Epithelial cell of prostate (primary cell): ENCODE data around the gene TNRC6B.
"Not testable (repeated sequence)": the region's sequence is repeated elsewhere in the genome, so short reads cannot be mapped to it uniquely, and the experiment has no call there.

Experiments used
- DNase-seq: peaks from one replicate; pipeline ENCODE4 v3.0.0-alpha.2; 2011; ENCODE audit warnings: low read depth, low spot score
- H3K27ac ChIP-seq: fragments of 450-650 bp; 2 replicates; pipeline ENCODE4 v1.5.1; 2017; ENCODE audit warnings: mild to moderate bottlenecking

TNRC6B gene

GRCh38 chr22:40345271-40345670, 167.5 kb downstream of the TNRC6B start:
- DNase-seq: no peak
- H3K27ac ChIP-seq: peak overlapping the region; percentile 89

- no peak for DNase-seq
Measured at GRCh38 chr22:40345815-40346184, 168.1 kb downstream of the TNRC6B start.

GRCh38 chr22:40346185-40347118, 168.7 kb downstream of the TNRC6B start, which contains the start of gene ADSL:
Gene ADSL (plus strand): TSS chr22:40346500. CDS start chr22:40346559, 59 bp downstream.
- peak within 1 kb of the TSS; percentile 89 for H3K27ac ChIP-seq

More at GRCh38 chr22:40345815-40346184, 168.1 kb downstream of the TNRC6B start:
- H3K27ac ChIP-seq: peak overlapping the region; percentile 89

GRCh38 chr22:40347300-40347699, 169.6 kb downstream of the TNRC6B start:
- H3K27ac ChIP-seq: peak overlapping the region; percentile 89
- DNase-seq: no peak

More at GRCh38 chr22:40346185-40347118, 168.7 kb downstream of the TNRC6B start, which contains the start of gene ADSL:
- no peak for DNase-seq

GRCh38 chr22:40348025-40348658, 170.4 kb downstream of the TNRC6B start:
- H3K27ac ChIP-seq: no peak overlapping the region
- DNase-seq: no peak

GRCh38 chr22:40352763-40353162, 175.0 kb downstream of the TNRC6B start:
- no peak for DNase-seq
- no peak overlapping the region for H3K27ac ChIP-seq

- DNase-seq: no peak
- no peak overlapping the region for H3K27ac ChIP-seq
Measured at GRCh38 chr22:40361100-40361499, 183.4 kb downstream of the TNRC6B start.

GRCh38 chr22:40363059-40363458, 185.3 kb downstream of the TNRC6B start:
- no peak overlapping the region for H3K27ac ChIP-seq

GRCh38 chr22:40364431-40364830, 186.7 kb downstream of the TNRC6B start:
- no peak for DNase-seq
- no peak overlapping the region for H3K27ac ChIP-seq

More at GRCh38 chr22:40363059-40363458, 185.3 kb downstream of the TNRC6B start:
- DNase-seq: no peak

- H3K27ac ChIP-seq: no peak overlapping the region
Measured at GRCh38 chr22:40366068-40366467, 188.3 kb downstream of the TNRC6B start.

GRCh38 chr22:40367342-40367741, 189.6 kb downstream of the TNRC6B start:
- H3K27ac ChIP-seq: no peak overlapping the region
- DNase-seq: no peak

More at GRCh38 chr22:40366068-40366467, 188.3 kb downstream of the TNRC6B start:
- no peak for DNase-seq

- H3K27ac ChIP-seq: no peak overlapping the region
- no peak for DNase-seq
Measured at GRCh38 chr22:40368016-40368415, 190.3 kb downstream of the TNRC6B start.

GRCh38 chr22:40368836-40369235, 191.1 kb downstream of the TNRC6B start:
- DNase-seq: no peak
- no peak overlapping the region for H3K27ac ChIP-seq

- no peak overlapping the region for H3K27ac ChIP-seq
- no peak for DNase-seq
Measured at GRCh38 chr22:40374567-40374966, 196.8 kb downstream of the TNRC6B start.

- H3K27ac ChIP-seq: no peak overlapping the region
- DNase-seq: no peak
Measured at GRCh38 chr22:40376149-40376548, 198.4 kb downstream of the TNRC6B start.

- peak overlapping the region; percentile 52 for H3K27ac ChIP-seq
- peak; percentile 49 for DNase-seq
Measured at GRCh38 chr22:40377931-40378330, 200.2 kb downstream of the TNRC6B start.

- H3K27ac ChIP-seq: peak overlapping the region; percentile 52
- not testable (repeated sequence) for DNase-seq
Measured at GRCh38 chr22:40378448-40378847, 200.7 kb downstream of the TNRC6B start.

GRCh38 chr22:40381461-40381860, 203.7 kb downstream of the TNRC6B start:
- no peak for DNase-seq
- H3K27ac ChIP-seq: no peak overlapping the region

- no peak for DNase-seq
- no peak overlapping the region for H3K27ac ChIP-seq
Measured at GRCh38 chr22:40383905-40384304, 206.2 kb downstream of the TNRC6B start.

GRCh38 chr22:40385036-40385782, 207.5 kb downstream of the TNRC6B start:
- no peak overlapping the region for H3K27ac ChIP-seq
- DNase-seq: no peak
